GM19463 (cell line): ENCODE measurements around the gene EPHB1.
A peak's percentile ranks its signal among the peaks of the same experiment; 100 is the strongest.
"Not testable (repeated sequence)": the region's sequence is repeated elsewhere in the genome, so short reads cannot be mapped to it uniquely, and the experiment has no call there.

Experiments
- ATAC-seq: cut with Tn5 transposase; IDR thresholded peaks from one replicate; pipeline ENCODE4 v1.9.1; 2021; ENCODE audit warnings: mild to moderate bottlenecking, moderate library complexity; ENCODE audit not compliant: unreplicated experiment

EPHB1 gene

GRCh38 chr3:135229018-135229495 lies 434.0 kb downstream of the EPHB1 start:
- no peak for ATAC-seq

GRCh38 chr3:135231737-135232136 lies 436.7 kb downstream of the EPHB1 start:
- ATAC-seq: no peak

GRCh38 chr3:135232226-135232625 lies 437.2 kb downstream of the EPHB1 start:
- no peak for ATAC-seq

GRCh38 chr3:135233476-135233875 lies 438.4 kb downstream of the EPHB1 start:
- not testable (repeated sequence) for ATAC-seq

- no peak for ATAC-seq
Measured at GRCh38 chr3:135235541-135235940, 440.5 kb downstream of the EPHB1 start.

GRCh38 chr3:135237371-135238143 lies 442.5 kb downstream of the EPHB1 start:
- ATAC-seq: no peak

GRCh38 chr3:135238236-135238830 lies 443.3 kb downstream of the EPHB1 start:
- no peak for ATAC-seq

GRCh38 chr3:135238871-135239614 lies 444.0 kb downstream of the EPHB1 start:
- no peak for ATAC-seq

GRCh38 chr3:135239615-135239884 lies 444.5 kb downstream of the EPHB1 start:
- no peak for ATAC-seq

- ATAC-seq: peak; percentile 69
Measured at GRCh38 chr3:135240426-135240825, 445.4 kb downstream of the EPHB1 start.

GRCh38 chr3:135242285-135242684 lies 447.2 kb downstream of the EPHB1 start:
- no peak for ATAC-seq

- ATAC-seq: no peak
Measured at GRCh38 chr3:135243616-135244015, 448.6 kb downstream of the EPHB1 start.

- ATAC-seq: no peak
Measured at GRCh38 chr3:135246027-135246426, 451.0 kb downstream of the EPHB1 start.

- no peak for ATAC-seq
Measured at GRCh38 chr3:135248213-135248612, 453.2 kb downstream of the EPHB1 start.

- no peak for ATAC-seq
Measured at GRCh38 chr3:135249186-135249585, 454.1 kb downstream of the EPHB1 start.

GRCh38 chr3:135258916-135259315 lies 463.9 kb downstream of the EPHB1 start:
- ATAC-seq: no peak

- ATAC-seq: no peak
Measured at GRCh38 chr3:135260025-135260424, 465.0 kb downstream of the EPHB1 start.

- no peak for ATAC-seq
Measured at GRCh38 chr3:135261214-135261775, 466.2 kb downstream of the EPHB1 start.

GRCh38 chr3:135261916-135262315 lies 466.9 kb downstream of the EPHB1 start:
- no peak for ATAC-seq

- no peak for ATAC-seq
Measured at GRCh38 chr3:135262441-135262840, 467.4 kb downstream of the EPHB1 start.

- no peak for ATAC-seq
Measured at GRCh38 chr3:135263331-135263730, 468.3 kb downstream of the EPHB1 start.

GRCh38 chr3:135267487-135267886 lies 472.4 kb downstream of the EPHB1 start:
- no peak for ATAC-seq
